Measurements from ENCODE around the gene PRKAG2.

Gene PRKAG2

DNA sequence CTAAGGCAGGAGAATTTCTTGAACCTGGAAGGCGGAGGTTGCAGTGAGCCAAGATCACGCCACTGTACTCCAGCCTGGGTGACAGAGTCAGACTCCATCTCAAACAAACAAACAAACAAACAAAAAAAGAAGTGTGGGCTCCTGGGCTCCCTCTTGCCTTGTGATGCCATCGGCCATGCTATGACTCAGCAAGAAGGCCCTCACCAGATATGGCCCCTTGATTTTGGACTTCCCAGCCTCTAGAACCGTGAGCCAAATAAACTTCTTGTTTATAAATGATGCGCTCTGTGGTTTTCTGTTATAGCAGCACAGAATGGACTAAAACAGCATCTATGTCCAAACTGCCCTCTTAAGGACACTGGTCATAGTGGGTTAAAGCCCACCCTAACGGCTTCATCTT is 327.3 kb downstream of the PRKAG2 start:
- H3K27me3 ChIP-seq: peaks cover 58% of the 10 kb centered on the region
- H3K4me1 ChIP-seq (ENCODE audit: control insufficient read depth in 1 of 2, insufficient read depth in 1 of 2, low read depth in 1 of 2, low read length in 1 of 2): no peaks in the 10 kb centered on the region
- H3K27ac ChIP-seq: no peak overlapping the region
- no peaks in the 10 kb centered on the region for H3K9me3 ChIP-seq
- H3K4me3 ChIP-seq (ENCODE audit: low read depth in 1 of 2, low read length in 1 of 2): no peak overlapping the region
- TF ChIP-seq, protein P1, sequence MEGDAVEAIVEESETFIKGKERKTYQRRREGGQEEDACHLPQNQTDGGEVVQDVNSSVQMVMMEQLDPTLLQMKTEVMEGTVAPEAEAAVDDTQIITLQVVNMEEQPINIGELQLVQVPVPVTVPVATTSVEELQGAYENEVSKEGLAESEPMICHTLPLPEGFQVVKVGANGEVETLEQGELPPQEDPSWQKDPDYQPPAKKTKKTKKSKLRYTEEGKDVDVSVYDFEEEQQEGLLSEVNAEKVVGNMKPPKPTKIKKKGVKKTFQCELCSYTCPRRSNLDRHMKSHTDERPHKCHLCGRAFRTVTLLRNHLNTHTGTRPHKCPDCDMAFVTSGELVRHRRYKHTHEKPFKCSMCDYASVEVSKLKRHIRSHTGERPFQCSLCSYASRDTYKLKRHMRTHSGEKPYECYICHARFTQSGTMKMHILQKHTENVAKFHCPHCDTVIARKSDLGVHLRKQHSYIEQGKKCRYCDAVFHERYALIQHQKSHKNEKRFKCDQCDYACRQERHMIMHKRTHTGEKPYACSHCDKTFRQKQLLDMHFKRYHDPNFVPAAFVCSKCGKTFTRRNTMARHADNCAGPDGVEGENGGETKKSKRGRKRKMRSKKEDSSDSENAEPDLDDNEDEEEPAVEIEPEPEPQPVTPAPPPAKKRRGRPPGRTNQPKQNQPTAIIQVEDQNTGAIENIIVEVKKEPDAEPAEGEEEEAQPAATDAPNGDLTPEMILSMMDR (IDR thresholded peaks at IDR 0.05): no peak
- H3K36me3 ChIP-seq: no peaks in the 10 kb centered on the region

DNA sequence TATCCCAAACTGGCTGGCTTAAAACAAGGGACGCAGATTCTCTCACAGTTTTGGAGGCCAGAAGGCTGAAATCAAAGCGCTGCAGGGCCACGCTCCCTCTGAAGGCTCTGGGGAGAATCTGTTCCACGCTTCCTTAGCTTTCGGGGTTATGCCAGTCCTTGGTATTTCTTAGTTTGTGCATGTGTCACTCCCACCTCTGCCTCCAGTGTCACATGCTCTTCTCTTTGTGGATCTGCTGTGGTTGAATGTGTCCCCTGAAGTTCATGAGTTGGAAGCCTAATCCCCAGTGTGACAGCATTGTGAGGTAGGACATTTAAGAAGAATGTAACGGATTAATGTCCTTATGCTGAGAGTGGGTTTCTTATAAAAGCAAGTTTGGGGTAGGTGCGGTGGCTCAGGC is 327.8 kb downstream of the PRKAG2 start:
- TF ChIP-seq, protein P1 (IDR thresholded peaks at IDR 0.05): no peak
- Histone ChIP-seq H3K27ac (no peak overlapping the region), H3K4me3 (ENCODE audit: low read depth in 1 of 2, low read length in 1 of 2) (no peak overlapping the region), H3K4me1 (ENCODE audit: control insufficient read depth in 1 of 2, insufficient read depth in 1 of 2, low read depth in 1 of 2, low read length in 1 of 2) (no peaks in the 10 kb centered on the region), H3K27me3 (peaks cover 58% of the 10 kb centered on the region), H3K36me3 (no peaks in the 10 kb centered on the region), H3K9me3 (no peaks in the 10 kb centered on the region)

- H3K27me3 ChIP-seq: peaks cover 31% of the 10 kb centered on the region
- H3K36me3 ChIP-seq: no peaks in the 10 kb centered on the region
- no peak overlapping the region for H3K27ac ChIP-seq
- H3K4me1 ChIP-seq (ENCODE audit: control insufficient read depth in 1 of 2, insufficient read depth in 1 of 2, low read depth in 1 of 2, low read length in 1 of 2): no peaks in the 10 kb centered on the region
- TF ChIP-seq, protein P1 (IDR thresholded peaks at IDR 0.05): no peak
- no peaks in the 10 kb centered on the region for H3K9me3 ChIP-seq
- H3K4me3 ChIP-seq (ENCODE audit: low read depth in 1 of 2, low read length in 1 of 2): no peak overlapping the region
Observed at GRCh38 chr7:151544183-151544582, 332.7 kb downstream of the PRKAG2 start.

DNA sequence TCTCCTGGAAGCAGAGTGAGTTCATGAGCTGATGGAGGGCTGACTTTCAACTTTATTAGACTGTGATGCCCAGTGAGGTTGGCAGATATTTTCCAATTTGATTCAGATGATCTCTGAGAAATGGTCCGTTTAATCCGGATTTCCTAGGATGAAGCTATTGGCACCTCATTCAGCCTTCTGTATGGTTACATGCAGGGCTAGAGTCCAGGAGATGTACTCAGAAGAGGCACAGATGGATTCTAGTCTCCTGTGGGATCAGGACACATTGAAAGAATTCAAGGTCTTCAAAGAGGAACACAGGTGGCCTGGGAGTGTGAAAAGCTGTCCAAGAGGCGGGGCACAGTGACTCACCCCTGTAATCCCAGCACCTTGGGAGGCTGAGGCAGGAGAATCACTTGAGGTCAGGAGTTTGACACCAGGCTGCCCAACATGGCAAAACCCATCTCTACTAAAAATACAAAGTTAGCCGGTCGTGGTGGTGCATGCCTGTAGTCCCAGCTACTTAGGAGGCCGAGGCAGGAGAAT is 334.2 kb downstream of the PRKAG2 start:
- H3K9me3 ChIP-seq: no peaks in the 10 kb centered on the region
- no peaks in the 10 kb centered on the region for H3K4me1 ChIP-seq (ENCODE audit: control insufficient read depth in 1 of 2, insufficient read depth in 1 of 2, low read depth in 1 of 2, low read length in 1 of 2)
- TF ChIP-seq, protein P1 (IDR thresholded peaks at IDR 0.05): no peak
- H3K36me3 ChIP-seq: no peaks in the 10 kb centered on the region
- no peak overlapping the region for H3K27ac ChIP-seq
- no peak overlapping the region for H3K4me3 ChIP-seq (ENCODE audit: low read depth in 1 of 2, low read length in 1 of 2)
- peaks cover 24% of the 10 kb centered on the region for H3K27me3 ChIP-seq

- Histone ChIP-seq H3K36me3 (no peaks in the 10 kb centered on the region), H3K4me1 (ENCODE audit: control insufficient read depth in 1 of 2, insufficient read depth in 1 of 2, low read depth in 1 of 2, low read length in 1 of 2) (no peaks in the 10 kb centered on the region), H3K4me3 (ENCODE audit: low read depth in 1 of 2, low read length in 1 of 2) (no peak overlapping the region), H3K27ac (no peak overlapping the region), H3K9me3 (no peaks in the 10 kb centered on the region), H3K27me3 (peaks cover 27% of the 10 kb centered on the region)
- TF ChIP-seq, protein P1 (IDR thresholded peaks at IDR 0.05): no peak
Observed at GRCh38 chr7:151541709-151542499, 335.0 kb downstream of the PRKAG2 start.

Measured in neutrophil (primary cell).